OCI-LY1 (cell line): ENCODE results near the gene PRPS2.

Experiments used
- EZH2 ChIP-seq: fragments of 200-600 bp; sonication (generic), shearing (Covaris generic); IDR thresholded peaks from 2 replicates; pipeline ENCODE4 v1.8.0; 2017; ENCODE audit warnings: borderline replicate concordance, mixed run types, mild to moderate bottlenecking, antibody characterized with exemption, low read length, moderate library complexity, mixed read lengths
- TF ChIP-seq, protein P1 (sequence below): fragments of 200-600 bp; sonication (generic), shearing (Covaris generic); IDR thresholded peaks from 2 replicates; pipeline ENCODE4 v1.5.1; 2017; ENCODE audit warnings: mild to moderate bottlenecking, antibody characterized with exemption, low read length, moderate library complexity, mixed read lengths

DNA sequence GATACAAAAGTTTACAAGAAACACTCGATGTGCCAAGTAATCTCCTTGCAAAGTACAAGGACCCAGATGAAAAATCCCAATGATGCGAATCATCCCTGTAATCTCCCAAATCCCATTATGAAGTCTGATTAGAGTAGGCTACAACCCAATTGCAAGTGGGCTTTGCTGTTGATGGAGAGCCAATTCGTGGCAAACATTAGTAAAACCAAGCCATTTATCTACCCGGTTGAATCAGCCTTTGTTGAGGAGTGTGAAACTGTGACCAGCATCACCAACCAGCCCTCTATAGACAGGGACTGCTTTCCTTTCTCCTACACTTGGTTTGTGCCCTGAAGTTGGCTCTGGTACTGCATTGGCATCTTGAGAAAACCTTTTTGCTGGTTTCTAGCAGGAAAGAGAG, 1.2 kb upstream of the PRPS2 start:
- TF ChIP-seq, protein P1, sequence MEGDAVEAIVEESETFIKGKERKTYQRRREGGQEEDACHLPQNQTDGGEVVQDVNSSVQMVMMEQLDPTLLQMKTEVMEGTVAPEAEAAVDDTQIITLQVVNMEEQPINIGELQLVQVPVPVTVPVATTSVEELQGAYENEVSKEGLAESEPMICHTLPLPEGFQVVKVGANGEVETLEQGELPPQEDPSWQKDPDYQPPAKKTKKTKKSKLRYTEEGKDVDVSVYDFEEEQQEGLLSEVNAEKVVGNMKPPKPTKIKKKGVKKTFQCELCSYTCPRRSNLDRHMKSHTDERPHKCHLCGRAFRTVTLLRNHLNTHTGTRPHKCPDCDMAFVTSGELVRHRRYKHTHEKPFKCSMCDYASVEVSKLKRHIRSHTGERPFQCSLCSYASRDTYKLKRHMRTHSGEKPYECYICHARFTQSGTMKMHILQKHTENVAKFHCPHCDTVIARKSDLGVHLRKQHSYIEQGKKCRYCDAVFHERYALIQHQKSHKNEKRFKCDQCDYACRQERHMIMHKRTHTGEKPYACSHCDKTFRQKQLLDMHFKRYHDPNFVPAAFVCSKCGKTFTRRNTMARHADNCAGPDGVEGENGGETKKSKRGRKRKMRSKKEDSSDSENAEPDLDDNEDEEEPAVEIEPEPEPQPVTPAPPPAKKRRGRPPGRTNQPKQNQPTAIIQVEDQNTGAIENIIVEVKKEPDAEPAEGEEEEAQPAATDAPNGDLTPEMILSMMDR: no peak
- no peak for TF ChIP-seq EZH2
